Measurements from ENCODE around the gene ZNF225. TPM values are rescaled to one million over a fixed set of nuclear protein-coding genes. Genes with fewer than 3 reads are reported as not detected.

ZNF225 gene
- total and polyA plus RNA-seq, 2 donors (not counting 1 experiment from before 2014, with no cell fraction given): 1.4 to 13.1 TPM

DNA sequence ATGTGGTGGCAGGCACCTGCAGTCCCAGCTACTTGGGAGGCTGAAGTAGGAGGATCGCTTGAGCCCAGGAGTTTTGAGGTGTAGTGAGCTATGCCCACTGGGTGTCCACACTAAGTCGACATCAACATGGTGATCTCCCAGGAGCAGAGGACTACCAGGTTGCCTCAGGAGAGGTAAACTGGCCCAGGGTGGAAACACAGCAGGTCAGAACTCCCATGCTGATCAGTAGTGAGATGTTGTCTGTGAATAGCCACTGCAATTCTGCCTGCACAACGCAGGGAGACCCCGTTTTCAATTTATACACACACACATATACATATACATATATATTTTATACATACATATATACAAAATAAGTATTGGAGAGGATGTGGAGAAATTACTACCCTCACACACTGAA lies 21.1 kb upstream of the ZNF225 start:
- H3K36me3 ChIP-seq (replicated peaks in 1 of 2; ENCODE audit: control extremely low read depth in 1 of 2, control insufficient read depth in 1 of 2, extremely low read depth in 1 of 2, insufficient read depth in 2 of 2, low read length in 1 of 2): peaks cover under 1 to 7% of the 10 kb centered on the region in 2 experiments
- CTCF ChIA-PET: no interaction called here

More for the DNA sequence above, 21.1 kb upstream of the ZNF225 start:
- Mint-ChIP-seq H3K4me3 (no peak overlapping the region), H3K9me3 (ENCODE audit: insufficient read depth) (no peaks in the 10 kb centered on the region), H3K4me1 (peaks cover 16% of the 10 kb centered on the region), H3K27me3 (no peaks in the 10 kb centered on the region), H3K27ac (no peak overlapping the region)
- no peaks in the 10 kb centered on the region for H3K9me3 ChIP-seq (ENCODE audit: control extremely low read depth in 1 of 3, control insufficient read depth in 2 of 3, insufficient read depth in 1 of 3, low read length in 2 of 3)
- H3K4me3 ChIP-seq (ENCODE audit: control extremely low read depth in 1 of 5, extremely low read depth in 1 of 5, insufficient read depth in 1 of 5, low read depth in 2 of 5, low read length in 4 of 5): no peak overlapping the region
- intact Hi-C loops (cut with micrococcal nuclease): loop anchor here (10.0 kb wide), 1 partner anchor 313 kb away; the partner anchor contains the start of gene ZNF285
- POLR2A ChIA-PET: no interaction called here
- no peaks in the 10 kb centered on the region for H3K27me3 ChIP-seq (replicated peaks in 1 of 4; ENCODE audit: control extremely low read depth in 1 of 4, control insufficient read depth in 3 of 4, insufficient read depth in 4 of 4, low read length in 3 of 4)
- no peak overlapping the region for H3K4me2 ChIP-seq (replicated peaks; ENCODE audit: low read depth, low read length, poor library complexity, severe bottlenecking)
- H4K20me1 ChIP-seq (ENCODE audit: control insufficient read depth, insufficient read depth, low read length, poor library complexity, severe bottlenecking): no peaks in the 10 kb centered on the region
- no peak overlapping the region for H3K9ac ChIP-seq (ENCODE audit: low read length)
- TF ChIP-seq EZH2 (IDR thresholded peaks at IDR 0.05; ENCODE audit: borderline replicate concordance, insufficient read depth, low read depth, low read length, poor library complexity, severe bottlenecking): no peak
- TF ChIP-seq, protein P1, sequence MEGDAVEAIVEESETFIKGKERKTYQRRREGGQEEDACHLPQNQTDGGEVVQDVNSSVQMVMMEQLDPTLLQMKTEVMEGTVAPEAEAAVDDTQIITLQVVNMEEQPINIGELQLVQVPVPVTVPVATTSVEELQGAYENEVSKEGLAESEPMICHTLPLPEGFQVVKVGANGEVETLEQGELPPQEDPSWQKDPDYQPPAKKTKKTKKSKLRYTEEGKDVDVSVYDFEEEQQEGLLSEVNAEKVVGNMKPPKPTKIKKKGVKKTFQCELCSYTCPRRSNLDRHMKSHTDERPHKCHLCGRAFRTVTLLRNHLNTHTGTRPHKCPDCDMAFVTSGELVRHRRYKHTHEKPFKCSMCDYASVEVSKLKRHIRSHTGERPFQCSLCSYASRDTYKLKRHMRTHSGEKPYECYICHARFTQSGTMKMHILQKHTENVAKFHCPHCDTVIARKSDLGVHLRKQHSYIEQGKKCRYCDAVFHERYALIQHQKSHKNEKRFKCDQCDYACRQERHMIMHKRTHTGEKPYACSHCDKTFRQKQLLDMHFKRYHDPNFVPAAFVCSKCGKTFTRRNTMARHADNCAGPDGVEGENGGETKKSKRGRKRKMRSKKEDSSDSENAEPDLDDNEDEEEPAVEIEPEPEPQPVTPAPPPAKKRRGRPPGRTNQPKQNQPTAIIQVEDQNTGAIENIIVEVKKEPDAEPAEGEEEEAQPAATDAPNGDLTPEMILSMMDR (IDR thresholded peaks at IDR 0.05): no peak
- no peak overlapping the region for H2AFZ ChIP-seq (ENCODE audit: insufficient read depth, low read depth, low read length, poor library complexity, severe bottlenecking)
- H3K79me2 ChIP-seq (ENCODE audit: control insufficient read depth, insufficient read depth, low read length): peaks cover 21% of the 10 kb centered on the region
- DNase-seq (no peak), ATAC-seq (ENCODE audit: low read depth) (no peak)
- H3K4me1 ChIP-seq (ENCODE audit: control insufficient read depth in 2 of 2, insufficient read depth in 2 of 2, low read length in 2 of 2): peaks cover 4 to 9% of the 10 kb centered on the region in 2 donors
- WGBS (ENCODE audit: insufficient coverage): 75% methylated on average over 2 of the region's 4 CpGs
- no peak overlapping the region for H3K27ac ChIP-seq (ENCODE audit: low read length in 2 of 2)
